Panc1 (cell line): ENCODE measurements around the gene HSP90AA1. TPM values are rescaled to one million over a fixed set of nuclear protein-coding genes. Genes with fewer than 3 reads are reported as not detected.
A peak's percentile ranks its signal among the peaks of the same experiment; 100 is the strongest.

Experiments
- ATAC-seq: fragments of 200-7000 bp; cut with Tn5 transposase; 2 replicates; pipeline ENCODE4 v1.9.1; 2020; ENCODE audit warnings: mild to moderate bottlenecking, moderate library complexity
- BruUV-seq: library from RNA; stranded (reverse); fragments of 400-500 nt; replicated peaks from 2 replicates; lab custom pipeline; 2021; lab: Mats Ljungman, UMichigan
- CTCF ChIA-PET: fragments of 300-600 bp; sonication (Branson Sonifier 250); formaldehyde crosslinking; loops from one replicate; lab custom pipeline; 2022; ENCODE audit warnings: antibody characterized with exemption; lab: Charles Lee
- POLR2A ChIA-PET: fragments of 300-600 bp; sonication (Branson Sonifier 250); formaldehyde crosslinking; loops from one replicate; lab custom pipeline; 2022; ENCODE audit warnings: antibody characterized with exemption; lab: Charles Lee
- DNase-seq: peaks from one replicate; pipeline ENCODE4 v3.0.0-alpha.2; 2010; ENCODE audit warnings: low read depth, low spot score
- H3K27ac ChIP-seq: 2 replicates; pipeline ENCODE4 v1.5.1; 2011; ENCODE audit warnings: mild to moderate bottlenecking, low read length, inconsistent platforms
- H3K27me3 ChIP-seq: fragments of 200-500 bp; sonication (Bioruptor generic); 2 replicates; pipeline ENCODE4 v1.6.0; 2014; ENCODE audit warnings: low read length, inconsistent platforms; ENCODE audit not compliant: control insufficient read depth, insufficient read depth
- H3K36me3 ChIP-seq: fragments of 200-500 bp; sonication (Bioruptor generic); 2 replicates; pipeline ENCODE4 v1.5.1; 2014; ENCODE audit warnings: inconsistent platforms, mild to moderate bottlenecking, low read length, moderate library complexity; ENCODE audit not compliant: control insufficient read depth, insufficient read depth
- H3K4me1 ChIP-seq: 2 replicates; pipeline ENCODE4 v1.5.1; 2011; ENCODE audit warnings: inconsistent platforms, mild to moderate bottlenecking, low read length, moderate library complexity; ENCODE audit not compliant: control insufficient read depth, insufficient read depth
- H3K4me3 ChIP-seq, 2 experiments: 2 replicates each; pipeline ENCODE4 v1.5.1; 2011 to 2012; ENCODE audit warnings: low read depth in 2 of 2, low read length in 2 of 2, mild to moderate bottlenecking in 2 of 2, inconsistent platforms in 1 of 2, moderate library complexity in 1 of 2
- H3K9me3 ChIP-seq: fragments of 200-500 bp; sonication (Bioruptor generic); 2 replicates; pipeline ENCODE4 v1.5.1; 2014; ENCODE audit warnings: low read depth, mild to moderate bottlenecking, inconsistent platforms, low read length, moderate library complexity; ENCODE audit not compliant: control insufficient read depth, insufficient read depth
- CTCF ChIP-seq: fragments of 450-650 bp; IDR thresholded peaks from 2 replicates; pipeline ENCODE4 v1.5.1; 2017; ENCODE audit warnings: mild to moderate bottlenecking
- REST ChIP-seq, 2 experiments: IDR thresholded peaks; 2 replicates each; pipeline ENCODE4 v1.6.1; 2011 to 2012; ENCODE audit warnings: low read depth in 2 of 2, control low read depth in 1 of 2, low read length in 1 of 2, mild to moderate bottlenecking in 1 of 2, moderate library complexity in 1 of 2; ENCODE audit not compliant: insufficient read depth in 1 of 2
- TCF7L2 ChIP-seq: IDR thresholded peaks from 2 replicates; pipeline ENCODE4 v1.6.1; 2011; ENCODE audit warnings: mild to moderate bottlenecking, low read depth, low read length, inconsistent platforms
- in situ Hi-C: cut with HindIII; loops from 2 replicates; pipeline ENCODE4 v1.10.0; 2016; ENCODE audit warnings: low sequenced_read_pairs, low pct_unique_long_range_greater_than_20kb
- intact Hi-C: fragments of 100-400 bp; cut with micrococcal nuclease; formaldehyde crosslinking; loops from one replicate; pipeline ENCODE4 v1.10.0; 2022; ENCODE audit not compliant: unreplicated experiment
- total RNA-seq: library from RNA; stranded (reverse); gene quantifications from one replicate; pipeline ENCODE4 v1.2.1, GENCODE V29; 2021; ENCODE audit not compliant: unreplicated experiment

Gene HSP90AA1
- total RNA-seq, 1 experiment from 2014 or later = 383 TPM

- BruUV-seq = no TSS peak
- intact Hi-C loops = no loop called here
- POLR2A ChIA-PET = interaction anchor here (0.5 kb wide), 1 partner anchor 8 kb away, joined by 12 read pairs; no protein-coding TSS in a partner anchor
Observed at GRCh38 chr14:102096569-102097188, 9.8 kb upstream of the HSP90AA1 start.

More at GRCh38 chr14:102096569-102097188, 9.8 kb upstream of the HSP90AA1 start:
- TF ChIP-seq TCF7L2 (peak; percentile 78), CTCF (peak; percentile 85), REST (IDR thresholded peaks at IDR 0.05; ENCODE audit: insufficient read depth in 1 of 2, low read depth in 2 of 2, low read length in 1 of 2) (no peak)
- H3K27me3 ChIP-seq = no peaks in the 10 kb centered on the region
- in situ Hi-C loops = no loop called here
- CTCF ChIA-PET = interaction anchor here (0.6 to 1.1 kb wide), 4 partner anchors 12 to 33 kb away, joined by 3 to 15 read pairs (median 4); no protein-coding TSS in a partner anchor
- no peak overlapping the region for H3K4me3 ChIP-seq
- peak; percentile 83 for ATAC-seq
- H3K4me1 ChIP-seq = peaks cover 4% of the 10 kb centered on the region
- H3K36me3 ChIP-seq = no peaks in the 10 kb centered on the region
- DNase-seq = peak; percentile 36
- no peak overlapping the region for H3K27ac ChIP-seq
- H3K9me3 ChIP-seq = no peaks in the 10 kb centered on the region
